Smooth muscle cell (in vitro differentiated cells): ENCODE data around the gene PILRA. TPM values are rescaled to one million over a fixed set of nuclear protein-coding genes. Genes with fewer than 3 reads are reported as not detected.

Source experiments
- DNase-seq: peaks from one replicate; lab custom pipeline; 2025; ENCODE audit not compliant: unreplicated experiment; lab: John Stamatoyannopoulos, UW
- H2AFZ ChIP-seq: fragments of 200-600 bp; sonication (generic); 2 replicates; pipeline ENCODE4 v1.6.0; 2016; ENCODE audit warnings: antibody characterized with exemption, low read depth, mild to moderate bottlenecking
- H3F3A ChIP-seq: fragments of 200-600 bp; sonication (generic); 2 replicates; pipeline ENCODE4 v1.6.0; 2017; ENCODE audit warnings: antibody characterized with exemption, low read depth
- H3K27ac ChIP-seq: fragments of 200-600 bp; sonication (generic); 2 replicates; pipeline ENCODE4 v1.5.1; 2016; ENCODE audit warnings: low read depth, mild to moderate bottlenecking
- H3K27me3 ChIP-seq: fragments of 200-600 bp; sonication (generic); 2 replicates; pipeline ENCODE4 v1.6.1; 2016; ENCODE audit warnings: low read depth, mild to moderate bottlenecking
- H3K36me3 ChIP-seq: fragments of 200-600 bp; sonication (generic); 2 replicates; pipeline ENCODE4 v1.5.1; 2016; ENCODE audit warnings: low read depth
- H3K4me1 ChIP-seq: fragments of 200-600 bp; sonication (generic); 2 replicates; pipeline ENCODE4 v1.5.1; 2016; ENCODE audit warnings: low read depth
- H3K4me2 ChIP-seq: fragments of 200-600 bp; sonication (generic); 2 replicates; pipeline ENCODE4 v1.6.0; 2016; ENCODE audit warnings: mild to moderate bottlenecking
- H3K4me3 ChIP-seq: fragments of 200-600 bp; sonication (generic); 2 replicates; pipeline ENCODE4 v1.5.1; 2016; ENCODE audit warnings: mild to moderate bottlenecking
- H3K79me2 ChIP-seq: fragments of 200-600 bp; sonication (generic); 2 replicates; pipeline ENCODE4 v1.6.0; 2016; ENCODE audit warnings: low read depth, mild to moderate bottlenecking
- H3K9ac ChIP-seq: fragments of 200-600 bp; sonication (generic); 2 replicates; pipeline ENCODE4 v1.6.0; 2016; ENCODE audit warnings: low read depth
- H3K9me3 ChIP-seq: fragments of 200-600 bp; sonication (generic); replicated peaks from 2 replicates; pipeline ENCODE4 v1.5.1; 2016; ENCODE audit warnings: low read depth
- H4K20me1 ChIP-seq: fragments of 200-600 bp; sonication (generic); 2 replicates; pipeline ENCODE4 v1.6.0; 2016; ENCODE audit warnings: low read depth
- CTCF ChIP-seq: fragments of 200-600 bp; sonication (generic); IDR thresholded peaks from 2 replicates; pipeline ENCODE4 v1.5.1; 2017; ENCODE audit warnings: borderline replicate concordance, mild to moderate bottlenecking, antibody characterized with exemption; ENCODE audit not compliant: insufficient read depth, poor library complexity, severe bottlenecking
- WGBS: methylation state at CpG from one replicate; pipeline ENCODE4 v1.1.7; 2016; ENCODE audit warnings: low lambda C conversion rate; 5-methylcytosine and 5-hydroxymethylcytosine counted together
- polyA plus RNA-seq: library from polyadenylated mRNA; unstranded; fragments of >200 nt; fragmentation: Nextera tagmentation; extraction: Ambion mirVana; gene quantifications from 2 replicates; pipeline ENCODE4 v1.2.1, GENCODE V29; 2016
- total RNA-seq: library from RNA; depleted of rRNA; stranded (reverse); fragments of >200 nt; gene quantifications from 2 replicates; pipeline ENCODE4 v1.2.3, GENCODE V29; 2014

PILRA gene
- total and polyA plus RNA-seq, 2 experiments from 2014 or later = 1.4 to 2.0 TPM

GRCh38 chr7:100433592-100434296 lies 60.5 kb downstream of the PILRA start:
- H2AFZ ChIP-seq = no peak overlapping the region
- H3K36me3 ChIP-seq = no peaks in the 10 kb centered on the region
- H3K9ac ChIP-seq = no peak overlapping the region
- H3F3A ChIP-seq = peaks cover 10% of the 10 kb centered on the region
- no peaks in the 10 kb centered on the region for H3K9me3 ChIP-seq
- H3K27me3 ChIP-seq = no peaks in the 10 kb centered on the region
- H3K79me2 ChIP-seq = peaks cover 38% of the 10 kb centered on the region
- H4K20me1 ChIP-seq = peaks cover 23% of the 10 kb centered on the region
- H3K27ac ChIP-seq = no peak overlapping the region
- DNase-seq = no peak
- 91% methylated on average over 10 of the region's 10 CpGs for WGBS
- no peak overlapping the region for H3K4me3 ChIP-seq
- no peak overlapping the region for H3K4me2 ChIP-seq
- no peak for TF ChIP-seq CTCF
- H3K4me1 ChIP-seq = peaks cover 27% of the 10 kb centered on the region

- 91% methylated on average over 22 of the region's 22 CpGs for WGBS
Observed at GRCh38 chr7:100434297-100435144, 61.2 kb downstream of the PILRA start.

GRCh38 chr7:100435401-100436304 lies 62.4 kb downstream of the PILRA start:
- H3K36me3 ChIP-seq = no peaks in the 10 kb centered on the region
- no peak for TF ChIP-seq CTCF
- H3K79me2 ChIP-seq = peaks cover 32% of the 10 kb centered on the region
- no peaks in the 10 kb centered on the region for H3K9me3 ChIP-seq
- peaks cover 19% of the 10 kb centered on the region for H4K20me1 ChIP-seq
- H3K4me2 ChIP-seq = peak overlapping the region; percentile 98
- H3K9ac ChIP-seq = peak overlapping the region; percentile 91
- no peak overlapping the region for H2AFZ ChIP-seq
- DNase-seq = no peak
- no peaks in the 10 kb centered on the region for H3K27me3 ChIP-seq
- WGBS = 3% methylated on average over 42 of the region's 81 CpGs
- H3K4me3 ChIP-seq = peak overlapping the region; percentile 90
- H3K4me1 ChIP-seq = peaks cover 24% of the 10 kb centered on the region
- H3F3A ChIP-seq = peaks cover 15% of the 10 kb centered on the region
- H3K27ac ChIP-seq = peak overlapping the region; percentile 83

More at GRCh38 chr7:100434297-100435144, 61.2 kb downstream of the PILRA start:
- no peak for TF ChIP-seq CTCF
- H3K4me1 ChIP-seq = peaks cover 27% of the 10 kb centered on the region
- H3K79me2 ChIP-seq = peaks cover 38% of the 10 kb centered on the region
- no peak for DNase-seq
- peak overlapping the region; percentile 91 for H3K9ac ChIP-seq
- H3F3A ChIP-seq = peaks cover 15% of the 10 kb centered on the region
- no peaks in the 10 kb centered on the region for H3K9me3 ChIP-seq
- H4K20me1 ChIP-seq = peaks cover 23% of the 10 kb centered on the region
- H2AFZ ChIP-seq = no peak overlapping the region
- H3K4me3 ChIP-seq = peak overlapping the region; percentile 90
- H3K27ac ChIP-seq = peak overlapping the region; percentile 83
- no peaks in the 10 kb centered on the region for H3K27me3 ChIP-seq
- peak overlapping the region; percentile 98 for H3K4me2 ChIP-seq
- H3K36me3 ChIP-seq = no peaks in the 10 kb centered on the region
